ENCODE measurements around the gene PLA2G15. TPM values are rescaled to one million over a fixed set of nuclear protein-coding genes. Genes with fewer than 3 reads are reported as not detected.

Gene PLA2G15
- total RNA-seq, 1 donor = 21.7 TPM

DNA sequence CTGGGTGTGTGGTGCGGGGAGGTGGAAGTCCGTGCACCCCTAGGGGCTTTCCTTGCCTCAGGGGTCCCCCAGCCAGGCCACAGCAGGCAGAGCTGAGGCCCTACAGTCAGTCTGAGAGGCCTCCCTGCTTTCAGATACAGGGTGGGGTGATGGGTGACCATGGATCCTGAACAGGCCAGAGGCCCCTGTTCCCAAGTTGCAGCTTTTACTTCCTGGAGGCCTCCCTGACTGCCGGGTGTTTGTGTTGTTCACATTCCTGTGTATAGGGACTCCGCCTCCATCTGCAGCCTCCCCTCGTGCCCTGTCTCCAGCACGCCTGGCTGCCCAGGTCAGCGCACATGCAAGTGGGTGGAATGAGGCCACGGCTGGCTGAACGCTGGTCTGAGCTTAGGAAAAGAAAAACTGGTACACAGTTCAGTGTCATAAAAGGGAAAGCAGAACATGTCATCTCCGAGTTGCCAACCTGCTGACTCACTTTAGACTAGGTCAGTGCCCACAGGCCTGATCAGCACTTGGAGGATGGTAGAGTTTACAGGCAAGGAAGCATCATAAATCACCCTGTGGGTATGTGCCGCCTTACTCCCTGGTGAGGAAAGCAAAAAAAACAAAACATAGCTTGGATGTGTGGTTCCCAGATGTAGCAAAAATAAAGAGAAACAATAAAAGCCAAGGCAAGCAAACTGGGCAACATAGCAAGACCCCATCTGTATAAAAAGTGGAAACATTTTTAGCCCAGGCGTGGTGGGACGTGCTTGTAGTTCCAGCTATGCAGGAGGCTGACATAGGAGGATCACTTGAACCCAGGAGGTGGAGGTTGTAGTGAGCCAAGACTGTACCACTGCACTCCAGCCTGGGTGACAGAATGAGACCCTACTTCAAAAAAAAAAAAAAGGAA, 13.0 kb downstream of the PLA2G15 start:
- DNase-seq (ENCODE audit: low read depth) = no peak
- TF ChIP-seq, protein P1, sequence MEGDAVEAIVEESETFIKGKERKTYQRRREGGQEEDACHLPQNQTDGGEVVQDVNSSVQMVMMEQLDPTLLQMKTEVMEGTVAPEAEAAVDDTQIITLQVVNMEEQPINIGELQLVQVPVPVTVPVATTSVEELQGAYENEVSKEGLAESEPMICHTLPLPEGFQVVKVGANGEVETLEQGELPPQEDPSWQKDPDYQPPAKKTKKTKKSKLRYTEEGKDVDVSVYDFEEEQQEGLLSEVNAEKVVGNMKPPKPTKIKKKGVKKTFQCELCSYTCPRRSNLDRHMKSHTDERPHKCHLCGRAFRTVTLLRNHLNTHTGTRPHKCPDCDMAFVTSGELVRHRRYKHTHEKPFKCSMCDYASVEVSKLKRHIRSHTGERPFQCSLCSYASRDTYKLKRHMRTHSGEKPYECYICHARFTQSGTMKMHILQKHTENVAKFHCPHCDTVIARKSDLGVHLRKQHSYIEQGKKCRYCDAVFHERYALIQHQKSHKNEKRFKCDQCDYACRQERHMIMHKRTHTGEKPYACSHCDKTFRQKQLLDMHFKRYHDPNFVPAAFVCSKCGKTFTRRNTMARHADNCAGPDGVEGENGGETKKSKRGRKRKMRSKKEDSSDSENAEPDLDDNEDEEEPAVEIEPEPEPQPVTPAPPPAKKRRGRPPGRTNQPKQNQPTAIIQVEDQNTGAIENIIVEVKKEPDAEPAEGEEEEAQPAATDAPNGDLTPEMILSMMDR (IDR thresholded peaks at IDR 0.05; ENCODE audit: insufficient read depth, low read length) = no peak
- no peak overlapping the region for H3K4me3 ChIP-seq (ENCODE audit: low read depth, low read length)

- DNase-seq (ENCODE audit: low read depth) = no peak
- H3K4me3 ChIP-seq (ENCODE audit: low read depth, low read length) = no peak overlapping the region
- TF ChIP-seq, protein P1 (IDR thresholded peaks at IDR 0.05; ENCODE audit: insufficient read depth, low read length) = no peak
Observed at GRCh38 chr16:68259007-68259825, 14.0 kb downstream of the PLA2G15 start.

DNA sequence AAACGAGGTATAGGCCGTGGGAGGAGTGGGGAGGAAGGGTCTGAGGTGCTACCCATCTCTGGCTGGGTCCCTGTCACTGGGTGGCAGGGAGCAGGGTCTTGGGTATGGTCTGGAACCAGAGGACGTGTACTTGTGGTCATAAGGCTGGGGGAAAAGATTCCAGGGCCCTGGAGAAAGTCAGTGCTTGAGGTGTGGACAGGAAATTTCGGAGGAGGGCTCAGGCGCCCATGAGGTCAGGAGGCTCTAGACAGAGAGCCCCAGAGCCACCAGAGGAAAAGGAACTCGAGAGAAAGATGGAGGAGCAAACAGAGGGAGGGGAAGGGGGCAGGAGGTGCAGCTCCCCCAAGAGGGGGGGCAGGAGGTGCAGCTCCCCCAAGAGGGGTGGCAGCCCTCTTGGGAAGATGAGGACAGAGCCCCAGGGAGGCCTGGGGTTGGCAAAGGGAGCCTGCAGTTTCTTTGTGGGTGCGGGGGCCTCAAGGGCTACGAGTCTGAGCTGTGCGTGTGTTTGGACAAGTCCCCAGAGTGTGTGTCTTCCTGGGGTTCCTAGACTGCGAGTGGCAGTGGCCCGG, 18.5 kb downstream of the PLA2G15 start:
- DNase-seq (ENCODE audit: low read depth) = no peak
- peak overlapping the region; percentile 96 for H3K4me3 ChIP-seq (ENCODE audit: low read depth, low read length)
- TF ChIP-seq, protein P1 (IDR thresholded peaks at IDR 0.05; ENCODE audit: insufficient read depth, low read length) = no peak

DNA sequence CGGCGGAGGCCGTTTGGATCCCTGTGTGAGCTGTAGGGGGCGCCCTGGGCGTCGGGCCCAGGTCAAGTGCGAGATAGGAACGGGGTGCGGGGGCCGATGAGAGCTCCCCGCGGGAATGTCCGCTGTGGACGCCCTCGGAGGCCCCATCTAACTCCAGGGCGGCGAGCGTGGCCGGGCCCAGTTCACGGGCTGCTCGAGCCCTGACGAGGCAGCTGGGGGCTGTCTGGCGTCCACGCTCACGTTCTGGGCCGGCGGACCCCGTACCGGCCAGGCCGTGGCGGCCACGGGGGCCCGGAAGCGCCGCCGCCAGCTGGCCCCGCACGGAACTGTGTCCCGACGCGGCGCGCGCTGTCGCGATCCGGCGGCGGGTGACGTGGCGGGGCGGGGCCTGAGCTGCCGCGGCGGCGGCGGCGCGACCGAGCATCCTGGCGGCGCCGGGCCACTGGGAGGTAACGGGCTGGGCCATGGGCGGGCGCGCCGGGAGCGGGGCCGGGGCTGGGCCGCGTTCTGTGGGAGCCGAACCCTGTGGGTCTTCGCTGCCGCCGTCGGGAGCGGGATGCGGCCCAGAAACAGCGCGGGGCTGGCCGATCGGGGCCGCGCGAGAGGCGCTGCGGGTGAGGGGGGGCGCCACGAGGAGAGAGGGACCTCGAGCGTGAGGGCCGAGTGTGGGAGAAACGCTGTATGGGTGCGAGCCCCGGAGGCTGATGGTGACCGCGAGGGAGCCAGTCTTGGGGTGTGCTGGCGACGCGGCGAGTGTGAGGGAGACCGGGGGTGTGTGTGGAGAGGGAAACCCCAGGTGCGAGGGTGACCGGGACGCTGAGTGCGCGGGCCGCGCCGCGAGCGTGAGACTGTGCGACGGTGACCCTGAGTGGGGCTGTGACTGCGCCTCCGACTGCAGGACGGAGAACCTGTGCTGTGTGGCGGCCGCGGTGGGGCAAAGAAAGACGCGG, 19.2 kb downstream of the PLA2G15 start, which contains the start of gene SLC7A6:
Gene SLC7A6 (plus strand): TSS at position 399 of the 950 bp plus-strand sequence. CDS start 10,201 bp downstream, outside the sequence.
- TF ChIP-seq, protein P1 (IDR thresholded peaks at IDR 0.05; ENCODE audit: insufficient read depth, low read length) = peak; percentile 68
- H3K4me3 ChIP-seq (ENCODE audit: low read depth, low read length) = peak within 1 kb of the TSS; percentile 96
- peak; percentile 60 for DNase-seq (ENCODE audit: low read depth)

DNA sequence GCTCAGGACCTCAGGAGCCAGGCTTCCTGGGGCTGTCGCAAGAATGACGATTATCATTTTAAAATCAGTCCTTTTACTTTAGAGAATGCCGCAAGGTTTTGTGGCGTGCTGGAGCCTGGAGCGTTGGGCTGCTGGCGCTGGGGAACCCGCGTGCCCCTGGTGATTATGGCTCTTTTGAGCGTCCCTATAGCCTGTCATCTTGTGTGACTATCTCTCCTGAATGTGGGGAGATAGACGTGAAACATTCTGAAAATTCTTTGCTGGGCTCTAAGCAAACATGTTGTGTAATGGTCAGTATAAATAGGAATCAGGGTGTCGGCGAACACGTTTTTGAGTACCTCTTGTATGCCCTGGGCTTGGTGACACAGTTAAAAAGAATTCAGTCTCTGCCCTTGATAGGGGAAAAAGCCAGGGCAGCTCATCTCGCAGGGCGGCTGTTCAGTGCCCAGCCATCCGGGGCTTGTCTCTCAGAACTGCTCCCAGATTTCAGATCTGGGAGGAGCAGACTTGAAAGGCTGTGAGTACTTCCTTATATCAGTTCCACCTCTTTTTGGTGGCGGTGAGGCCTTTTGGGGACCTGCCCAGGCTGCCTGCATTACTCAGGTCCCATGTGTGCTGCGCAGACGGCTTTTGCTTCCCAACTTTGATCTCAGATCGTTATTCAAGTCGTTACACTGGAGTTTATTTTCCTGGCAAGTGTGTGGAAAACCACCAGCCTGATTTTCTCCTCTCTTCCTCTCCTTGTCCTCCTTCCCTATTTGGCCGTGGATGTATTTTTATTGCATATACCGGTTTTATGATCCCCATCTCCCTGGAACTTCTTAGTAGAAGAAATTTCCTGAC, 20.1 kb downstream of the PLA2G15 start:
- peak; percentile 74 for DNase-seq (ENCODE audit: low read depth)
- H3K4me3 ChIP-seq (ENCODE audit: low read depth, low read length) = peak overlapping the region; percentile 96
- TF ChIP-seq, protein P1 (IDR thresholded peaks at IDR 0.05; ENCODE audit: insufficient read depth, low read length) = no peak
